GM21786 (cell line): ENCODE results near the gene APMAP.
A peak's percentile ranks its signal among the peaks of the same experiment; 100 is the strongest.
"Not testable (repeated sequence)": the region's sequence is repeated elsewhere in the genome, so short reads cannot be mapped to it uniquely, and the experiment has no call there.

ENCODE experiments used
- ATAC-seq: cut with Tn5 transposase; IDR thresholded peaks from one replicate; pipeline ENCODE4 v1.9.1; 2021; ENCODE audit not compliant: unreplicated experiment

Gene APMAP

DNA sequence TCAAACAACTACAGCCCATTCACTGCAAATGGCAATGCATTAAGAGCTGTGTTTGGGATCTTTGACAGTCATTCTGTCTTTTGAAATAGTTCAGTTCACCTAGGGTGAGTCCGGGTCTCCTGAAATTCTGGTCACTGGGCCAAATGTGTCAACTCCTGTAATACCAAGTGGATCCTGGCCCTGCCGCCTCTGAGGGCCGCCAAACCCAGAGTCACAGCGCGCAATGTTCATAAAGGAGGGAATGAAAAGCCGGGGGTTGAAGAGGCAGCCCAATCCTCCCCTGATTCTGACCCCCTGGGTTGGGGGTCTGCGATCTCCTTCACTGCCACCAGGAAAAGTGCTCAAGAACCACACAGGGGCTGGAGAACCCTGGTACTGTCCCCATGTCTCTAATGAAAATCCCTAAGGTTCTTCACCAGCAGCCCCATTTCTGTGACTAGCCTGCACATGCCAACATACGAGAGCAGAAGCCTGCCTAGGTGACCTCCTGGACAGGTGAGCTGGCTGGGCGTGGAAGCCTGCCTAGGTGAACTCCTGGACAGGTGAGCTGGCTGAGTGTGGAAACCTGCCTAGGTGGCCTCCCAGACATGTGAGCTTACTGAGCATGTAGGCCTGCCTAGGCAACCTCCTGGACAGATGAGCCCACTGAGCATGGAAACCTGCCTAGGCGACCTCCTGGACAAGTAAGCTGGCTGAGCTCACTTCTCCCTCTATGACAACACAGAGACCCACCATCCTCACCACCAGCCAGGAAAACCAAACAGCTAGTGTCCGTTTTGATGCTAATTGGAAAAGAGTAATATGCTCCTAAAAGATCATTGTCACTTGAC, 16.1 kb upstream of the APMAP start:
- ATAC-seq, result no peak

DNA sequence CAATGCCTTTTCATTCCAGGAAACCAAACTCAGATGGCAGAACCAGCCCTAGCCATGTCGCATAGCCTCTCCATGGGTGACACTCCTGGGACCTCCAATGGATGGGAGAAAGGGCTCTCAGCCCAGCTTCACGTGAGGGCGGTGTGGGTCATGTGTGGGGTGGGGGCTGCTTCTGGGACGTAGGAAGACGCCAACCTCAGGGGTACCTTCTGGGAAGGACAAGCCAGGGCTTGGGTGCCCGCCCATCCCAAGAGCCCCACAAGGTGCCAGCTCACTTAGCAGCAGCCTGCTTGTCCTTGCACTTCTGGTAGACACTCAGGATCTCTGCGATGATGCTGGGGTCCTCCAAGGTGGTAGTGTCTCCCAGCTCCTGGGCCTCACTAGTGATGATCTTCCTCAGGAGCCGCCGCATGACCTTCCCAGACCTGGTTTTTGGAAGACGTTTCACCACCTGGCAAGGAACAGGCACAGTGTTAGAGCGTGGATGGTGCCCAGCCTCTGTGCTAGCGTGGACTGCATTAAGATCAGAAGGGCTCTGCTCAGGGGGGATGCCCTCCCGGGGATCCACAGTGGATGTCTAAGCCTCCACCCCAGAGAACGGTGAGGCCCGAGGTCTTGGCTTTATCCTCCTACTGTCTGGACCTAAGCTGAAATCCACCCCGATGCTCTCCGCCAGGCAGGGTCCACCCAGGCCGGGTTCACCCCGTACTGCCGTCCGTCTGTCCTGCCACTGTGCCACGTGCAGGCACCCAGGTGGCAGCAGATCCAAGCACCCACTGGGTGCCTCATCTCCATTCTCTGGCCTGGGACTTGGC, 15.1 kb upstream of the APMAP start:
- ATAC-seq, result no peak

DNA sequence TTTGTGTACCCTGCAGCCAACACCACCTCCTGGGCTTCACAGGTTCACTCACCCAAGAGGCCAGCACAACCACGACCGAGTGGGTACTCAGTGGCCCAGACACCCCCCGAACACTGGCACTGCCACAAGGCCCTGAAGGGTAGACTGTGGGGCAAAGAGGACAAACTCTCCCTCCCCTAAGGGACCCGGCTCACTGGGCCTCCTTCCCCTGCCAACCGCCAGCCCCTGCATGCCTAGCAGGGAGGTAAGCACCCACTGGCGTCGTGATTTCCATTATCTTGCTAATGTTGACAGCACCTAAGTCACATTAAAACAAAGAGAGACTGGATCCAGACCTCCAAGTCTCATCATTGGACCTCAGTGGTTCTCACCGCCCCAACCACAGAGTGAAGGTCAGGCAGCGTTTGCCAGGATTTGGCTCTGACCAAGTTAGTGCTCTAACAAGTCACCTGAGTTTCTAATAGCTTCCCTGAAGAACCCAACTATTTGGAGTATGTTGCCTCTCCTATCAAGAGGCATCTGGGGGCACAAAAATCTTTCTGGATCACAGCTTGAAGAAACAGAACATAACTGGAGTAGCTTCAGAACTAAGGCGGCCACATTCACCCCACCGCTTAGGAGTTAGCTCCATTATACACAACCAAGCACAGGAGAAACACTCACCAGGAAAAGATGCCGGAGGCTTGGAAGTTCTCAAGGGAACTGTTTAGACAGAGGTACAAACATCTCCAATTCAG, 14.0 kb upstream of the APMAP start:
- ATAC-seq, result no peak

- ATAC-seq, result no peak
Measured at GRCh38 chr20:25005661-25006060, 13.1 kb upstream of the APMAP start.

DNA sequence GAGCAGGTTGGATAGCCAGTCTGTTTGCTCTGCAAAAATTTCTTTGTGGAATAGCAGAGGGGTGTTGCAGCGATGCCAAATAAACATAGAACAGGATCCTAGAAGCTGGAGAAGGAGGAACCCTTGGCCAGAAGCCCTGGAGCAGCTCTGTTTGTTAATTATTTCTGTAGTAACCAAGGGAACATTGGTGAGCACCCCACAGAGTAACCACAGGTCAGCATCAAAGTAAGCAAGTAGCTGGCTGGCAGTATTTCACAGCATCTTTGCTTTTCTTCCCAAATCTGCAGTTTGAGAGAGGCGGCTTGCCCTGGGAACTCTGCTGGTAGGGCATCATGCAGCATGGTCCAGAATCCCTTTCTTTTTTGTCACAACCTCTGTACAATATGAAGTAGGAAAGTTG, 12.7 kb upstream of the APMAP start:
- no peak for ATAC-seq

- no peak for ATAC-seq
Measured at GRCh38 chr20:25003002-25003401, 10.5 kb upstream of the APMAP start.

GRCh38 chr20:25001323-25001722, 8.8 kb upstream of the APMAP start:
- not testable (repeated sequence) for ATAC-seq

GRCh38 chr20:25000268-25000801, 7.8 kb upstream of the APMAP start:
- no peak for ATAC-seq

DNA sequence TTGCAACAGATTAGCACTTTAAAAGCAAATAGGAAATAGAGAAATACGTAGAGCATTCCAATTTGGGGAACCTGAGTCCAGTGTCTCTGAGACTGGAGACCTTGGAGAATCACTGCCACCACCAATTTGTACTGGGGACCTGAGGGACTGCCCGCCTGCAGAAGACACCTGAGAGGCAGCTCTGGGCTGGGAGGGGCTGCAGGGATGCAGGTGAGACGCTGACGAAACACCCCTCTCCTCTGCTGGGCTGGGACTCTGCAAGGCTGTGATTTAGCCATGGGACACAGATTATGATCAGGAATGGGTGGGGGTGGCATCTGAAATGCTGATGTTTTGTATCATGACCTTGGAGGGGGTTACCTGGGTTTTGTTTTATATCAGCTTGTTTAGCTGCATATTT, 7.0 kb upstream of the APMAP start:
- ATAC-seq, result no peak

- ATAC-seq, result no peak
Measured at GRCh38 chr20:24998631-24999445, 6.3 kb upstream of the APMAP start.

- no peak for ATAC-seq
Measured at GRCh38 chr20:24998121-24998520, 5.6 kb upstream of the APMAP start.

DNA sequence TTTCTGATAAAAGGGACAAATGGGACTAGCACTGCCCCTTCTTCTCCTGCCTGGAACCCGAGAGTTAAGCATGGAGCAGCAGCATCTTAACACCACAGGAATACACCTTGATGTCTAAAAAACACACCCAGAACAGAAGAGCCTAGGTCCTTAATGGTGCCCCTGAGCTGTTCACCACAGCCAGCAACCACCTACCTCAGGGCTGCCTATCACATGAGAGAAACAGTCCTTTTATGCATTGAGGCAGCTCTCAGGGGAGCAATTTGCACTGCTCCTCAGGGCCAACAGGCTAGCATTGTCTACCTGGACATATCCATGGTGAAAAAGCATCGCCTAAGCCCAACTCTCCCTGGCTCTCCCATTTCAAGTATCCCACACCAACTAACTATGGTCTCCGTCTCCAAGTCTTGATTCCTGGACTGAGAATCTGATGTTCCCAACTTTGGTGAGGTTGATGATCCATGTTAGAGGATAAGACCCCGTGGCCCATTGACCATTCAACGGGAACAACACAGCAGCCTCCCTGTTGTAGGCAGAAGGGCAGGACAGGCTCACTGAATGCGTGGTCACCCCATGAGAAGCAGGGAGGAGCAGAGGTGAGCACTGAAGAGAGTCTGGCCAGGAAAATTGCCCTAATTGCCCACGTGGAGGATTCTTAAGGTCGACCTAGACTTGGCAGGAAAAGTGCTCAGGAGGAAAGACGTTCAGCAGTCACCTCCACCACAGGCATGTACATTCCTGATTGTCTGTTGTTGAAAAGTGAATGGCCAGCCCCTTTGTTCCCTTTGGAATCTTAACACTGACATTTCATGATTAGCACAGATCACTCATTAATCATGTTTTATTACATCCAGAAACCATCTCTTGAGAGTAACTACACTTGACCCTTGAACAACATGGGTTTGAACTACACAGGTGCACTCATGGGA, 4.2 kb upstream of the APMAP start:
- ATAC-seq, result no peak

DNA sequence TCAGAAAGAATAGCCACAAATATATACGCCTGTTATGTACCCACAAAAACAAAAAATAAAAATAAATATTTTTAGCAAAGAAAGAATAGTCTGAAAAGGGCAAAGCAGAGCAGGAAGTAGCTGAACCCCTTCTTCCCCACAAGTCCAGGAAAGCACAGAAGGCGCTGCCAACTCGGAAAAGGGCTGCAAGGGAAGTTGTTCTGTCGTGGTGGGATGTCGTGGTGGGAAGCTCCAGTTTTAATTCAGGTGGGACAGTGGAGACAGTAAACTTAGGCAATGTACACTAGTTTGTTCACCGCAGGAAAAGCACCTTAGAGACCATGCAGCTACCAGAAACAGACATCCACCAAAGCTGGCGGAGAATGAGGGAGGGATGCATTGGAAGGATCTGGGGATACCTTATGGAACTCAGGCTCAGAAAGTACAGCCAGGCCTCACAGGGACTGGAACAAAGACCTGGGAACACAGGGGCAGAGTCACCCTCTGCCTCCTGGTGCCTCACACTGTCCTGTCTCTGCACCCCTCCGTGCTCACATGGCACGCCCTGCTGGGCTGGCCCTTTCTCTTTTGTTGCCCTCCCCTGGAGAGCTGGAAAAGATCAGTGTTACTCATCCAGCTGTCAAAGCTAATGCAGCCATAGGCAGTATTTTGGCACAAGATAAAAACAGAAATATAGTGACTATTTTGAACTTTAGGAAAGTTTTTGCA, 3.3 kb upstream of the APMAP start:
- no peak for ATAC-seq

DNA sequence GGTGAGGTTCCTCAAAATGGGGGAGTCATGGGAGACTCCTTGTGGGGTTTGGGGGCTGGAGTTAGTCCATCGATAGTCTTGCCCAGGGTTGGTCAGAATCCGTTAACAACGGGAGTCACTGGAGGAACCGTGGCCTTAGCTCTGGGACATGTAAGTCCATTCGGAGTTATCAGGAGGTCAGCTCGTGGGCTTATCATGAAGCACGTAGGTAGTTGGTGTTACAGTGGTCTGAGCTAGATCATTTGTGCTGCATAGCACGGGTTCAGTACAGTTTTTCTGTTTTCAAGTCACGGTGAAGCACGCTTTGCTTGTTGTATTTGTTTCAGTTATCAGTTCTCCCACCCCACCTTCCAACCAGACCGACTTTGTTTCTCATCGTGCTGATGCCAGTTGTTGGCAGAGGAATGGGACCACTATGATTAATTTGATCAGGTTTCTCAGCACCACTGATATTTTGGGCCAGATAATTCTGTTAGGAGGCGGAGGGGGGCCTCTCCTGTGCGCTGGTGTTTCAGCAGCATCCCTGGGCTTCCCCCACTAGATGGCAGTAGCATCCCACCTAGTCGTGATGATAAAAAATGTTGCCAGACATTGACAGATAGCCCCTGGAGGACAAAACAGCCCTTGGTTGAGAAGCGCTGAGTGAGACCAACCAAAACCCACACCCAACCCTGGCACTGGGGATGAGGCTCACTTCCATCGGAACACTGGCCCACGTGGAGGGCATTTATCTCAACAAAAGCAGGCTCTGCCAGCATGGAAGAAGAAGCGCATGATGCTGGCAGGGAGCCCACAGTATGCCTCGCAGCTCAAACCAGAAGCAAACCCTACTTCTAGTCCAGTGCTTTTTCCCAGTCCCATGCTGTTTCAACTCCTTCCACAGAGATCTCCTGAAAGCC, 2.2 kb upstream of the APMAP start:
- ATAC-seq, result no peak

GRCh38 chr20:24994186-24994465, 1.6 kb upstream of the APMAP start:
- no peak for ATAC-seq

GRCh38 chr20:24993337-24994185, 1.0 kb upstream of the APMAP start:
- no peak for ATAC-seq

DNA sequence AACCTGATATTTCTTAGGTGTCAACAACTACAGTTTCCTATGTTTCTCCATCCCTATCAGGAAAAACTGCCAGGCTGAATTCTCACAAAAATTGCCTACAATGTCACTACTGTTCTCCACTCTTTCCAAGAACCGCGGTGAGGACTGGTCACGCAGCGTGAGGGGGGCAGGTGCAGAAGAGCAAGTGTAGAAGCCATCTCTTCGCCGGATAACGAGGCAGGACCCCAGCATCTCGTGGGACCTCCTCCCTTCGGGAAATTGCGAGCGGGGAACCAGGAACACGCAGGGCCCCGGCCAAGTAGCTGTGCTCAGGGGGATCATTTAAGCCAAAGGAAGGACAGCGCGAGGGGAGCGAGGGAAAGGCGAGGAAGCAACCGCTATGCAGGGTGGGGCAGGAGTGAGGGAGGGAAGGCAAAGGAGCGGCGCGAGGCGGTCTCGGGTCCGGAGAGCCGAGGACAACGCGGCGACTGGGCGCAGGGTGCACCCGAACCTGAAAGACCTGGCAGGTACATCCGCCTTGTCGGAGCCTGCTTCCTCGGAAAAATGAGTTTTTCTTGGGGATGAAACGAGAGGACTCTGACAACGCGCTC, 559 bp downstream of the APMAP start:
- peak; percentile 16 for ATAC-seq
